Stimulated activated CD4-positive, alpha-beta T cell treated with anti-CD3 and anti-CD28 coated beads, TNF-alpha, amount 100 ng/mL, for 1 hour (primary cell): ENCODE measurements around the gene NUDC.
"Not testable (repeated sequence)": the region's sequence is repeated elsewhere in the genome, so short reads cannot be mapped to it uniquely, and the experiment has no call there.

Source experiments
- DNase-seq, 3 donors: peaks; one replicate each; pipeline ENCODE4 v3.0.0-alpha.2; 2020; ENCODE audit warnings: low read depth in 3 of 3, low spot score in 1 of 3

The NUDC gene

GRCh38 chr1:26921540-26922430, at the start of gene NUDC:
Gene NUDC (plus strand): TSS chr1:26921743. CDS start chr1:26921849, 106 bp downstream.
- peak; percentile 83 to 89 (median 86) for DNase-seq

- not testable (repeated sequence) for DNase-seq
Measured at GRCh38 chr1:26873097-26873496, 48.4 kb upstream of the NUDC start.

GRCh38 chr1:26874896-26875295, 46.6 kb upstream of the NUDC start:
- DNase-seq, result no peak

GRCh38 chr1:26877326-26877725, 44.2 kb upstream of the NUDC start:
- DNase-seq, result no peak

GRCh38 chr1:26879793-26880192, 41.8 kb upstream of the NUDC start:
- DNase-seq, result no peak

GRCh38 chr1:26881611-26882010, 39.9 kb upstream of the NUDC start:
- not testable (repeated sequence) for DNase-seq

- no peak for DNase-seq
Measured at GRCh38 chr1:26882696-26883463, 38.7 kb upstream of the NUDC start.

GRCh38 chr1:26887125-26887524, 34.4 kb upstream of the NUDC start:
- DNase-seq, result no peak

- no peak for DNase-seq
Measured at GRCh38 chr1:26888231-26888630, 33.3 kb upstream of the NUDC start.

GRCh38 chr1:26889551-26890466, 31.7 kb upstream of the NUDC start, which contains the start of gene GPN2:
Gene GPN2 (minus strand): TSS chr1:26890283. CDS start chr1:26890096, 187 bp downstream.
- DNase-seq, result peak; percentile 20 to 67 (median 54)

- DNase-seq, result no peak
Measured at GRCh38 chr1:26890467-26890796, 31.1 kb upstream of the NUDC start.

- no peak for DNase-seq
Measured at GRCh38 chr1:26894263-26894662, 27.3 kb upstream of the NUDC start.

GRCh38 chr1:26897351-26897750, 24.2 kb upstream of the NUDC start:
- DNase-seq, result no peak

- DNase-seq, result peak; percentile 63 to 75 (median 74)
Measured at GRCh38 chr1:26900001-26900814, 21.3 kb upstream of the NUDC start, which contains the start of gene GPATCH3. Gene GPATCH3 (minus strand): TSS chr1:26900467. CDS start chr1:26900442, 25 bp downstream.

GRCh38 chr1:26900815-26901511, 20.6 kb upstream of the NUDC start:
- no peak for DNase-seq

- no peak for DNase-seq
Measured at GRCh38 chr1:26907071-26907917, 14.2 kb upstream of the NUDC start.

- DNase-seq, result no peak
Measured at GRCh38 chr1:26909951-26910342, 11.6 kb upstream of the NUDC start.

GRCh38 chr1:26910343-26911160, 11.0 kb upstream of the NUDC start:
- no peak for DNase-seq
